IgD-negative memory B cell (primary cell): ENCODE data around the gene CADM1. TPM values are rescaled to one million over a fixed set of nuclear protein-coding genes. Genes with fewer than 3 reads are reported as not detected.

Experiments
- H3K27ac Mint-ChIP-seq, 3 donors: one replicate each; pipeline ENCODE4 v1.8.0; 2020 to 2022; ENCODE audit warnings: mild to moderate bottlenecking in 3 of 3, mixed read lengths in 3 of 3, moderate library complexity in 1 of 3
- H3K27me3 Mint-ChIP-seq: one replicate; pipeline ENCODE4 v1.8.0; 2021; ENCODE audit warnings: mixed read lengths
- H3K36me3 Mint-ChIP-seq: one replicate; pipeline ENCODE4 v1.8.0; 2020; ENCODE audit warnings: mild to moderate bottlenecking, mixed read lengths
- H3K4me1 Mint-ChIP-seq, 3 donors: one replicate each; pipeline ENCODE4 v1.8.0; 2020 to 2022; ENCODE audit warnings: mixed read lengths in 3 of 3, mild to moderate bottlenecking in 1 of 3
- H3K4me3 Mint-ChIP-seq, 4 donors: one replicate each; pipeline ENCODE4 v1.8.0; 2020 to 2022; ENCODE audit warnings: mild to moderate bottlenecking in 4 of 4, mixed read lengths in 4 of 4, moderate library complexity in 3 of 4
- H3K9me3 Mint-ChIP-seq, 3 donors: one replicate each; pipeline ENCODE4 v1.8.0; 2020 to 2021; ENCODE audit warnings: mixed read lengths in 3 of 3, mild to moderate bottlenecking in 1 of 3
- polyA plus RNA-seq: library from polyadenylated mRNA; unstranded; fragments of 300-500 nt; fragmentation: Illumina TruSeq; gene quantifications from one replicate; pipeline ENCODE4 v1.2.3, GENCODE V29; 2021

CADM1 gene
- polyA plus RNA-seq, 1 donor from 2014 or later, result 2.0 TPM

- H3K36me3 Mint-ChIP-seq, result no peaks in the 10 kb centered on the region
- peaks cover 0 to 3% (median 0%) of the 10 kb centered on the region in 3 donors for H3K4me1 Mint-ChIP-seq
- H3K27me3 Mint-ChIP-seq, result peaks cover 3% of the 10 kb centered on the region
- no peak overlapping the region for H3K27ac Mint-ChIP-seq
- peaks cover 0 to 6% (median 0%) of the 10 kb centered on the region in 3 donors for H3K9me3 Mint-ChIP-seq
- H3K4me3 Mint-ChIP-seq, result no peak overlapping the region
These were observed 110.3 kb downstream of the CADM1 start for GRCh38 chr11:115393950-115394349.

- Mint-ChIP-seq H3K9me3 (peaks cover 0 to 8% (median 0%) of the 10 kb centered on the region in 3 donors), H3K36me3 (no peaks in the 10 kb centered on the region), H3K27ac (peak overlapping the region in 1 of 3 donors; percentile 81), H3K4me3 (no peak overlapping the region), H3K27me3 (peaks cover 8% of the 10 kb centered on the region), H3K4me1 (peaks cover 0 to 3% (median 0%) of the 10 kb centered on the region in 3 donors)
These were observed 112.6 kb downstream of the CADM1 start for GRCh38 chr11:115391598-115391997.

- H3K9me3 Mint-ChIP-seq, result peaks cover 0 to 8% (median 0%) of the 10 kb centered on the region in 3 donors
- peaks cover 9% of the 10 kb centered on the region for H3K27me3 Mint-ChIP-seq
- no peak overlapping the region for H3K4me3 Mint-ChIP-seq
- no peaks in the 10 kb centered on the region for H3K36me3 Mint-ChIP-seq
- peak overlapping the region in 1 of 3 donors; percentile 81 for H3K27ac Mint-ChIP-seq
- H3K4me1 Mint-ChIP-seq, result peaks cover 0 to 3% (median 0%) of the 10 kb centered on the region in 3 donors
These were observed 113.1 kb downstream of the CADM1 start for GRCh38 chr11:115391160-115391559.

GRCh38 chr11:115390441-115390840, 113.8 kb downstream of the CADM1 start:
- H3K27me3 Mint-ChIP-seq, result peaks cover 9% of the 10 kb centered on the region

GRCh38 chr11:115389790-115390189, 114.4 kb downstream of the CADM1 start:
- Mint-ChIP-seq H3K27ac (no peak overlapping the region), H3K4me3 (no peak overlapping the region), H3K27me3 (peaks cover 9% of the 10 kb centered on the region), H3K36me3 (no peaks in the 10 kb centered on the region), H3K4me1 (peaks cover 0 to 3% (median 0%) of the 10 kb centered on the region in 3 donors), H3K9me3 (peaks cover 0 to 8% (median 0%) of the 10 kb centered on the region in 3 donors)

More at GRCh38 chr11:115390441-115390840, 113.8 kb downstream of the CADM1 start:
- peaks cover 0 to 8% (median 0%) of the 10 kb centered on the region in 3 donors for H3K9me3 Mint-ChIP-seq
- peak overlapping the region in 1 of 4 donors; percentile 20 for H3K4me3 Mint-ChIP-seq
- peak overlapping the region in 1 of 3 donors; percentile 9 for H3K27ac Mint-ChIP-seq
- H3K4me1 Mint-ChIP-seq, result peaks cover 0 to 3% (median 0%) of the 10 kb centered on the region in 3 donors
- no peaks in the 10 kb centered on the region for H3K36me3 Mint-ChIP-seq

GRCh38 chr11:115385226-115385625, 119.0 kb downstream of the CADM1 start:
- Mint-ChIP-seq H3K4me1 (no peaks in the 10 kb centered on the region), H3K27ac (no peak overlapping the region), H3K27me3 (peaks cover 8% of the 10 kb centered on the region), H3K9me3 (peaks cover 0 to 2% (median 0%) of the 10 kb centered on the region in 3 donors), H3K36me3 (no peaks in the 10 kb centered on the region), H3K4me3 (no peak overlapping the region)

- H3K9me3 Mint-ChIP-seq, result peaks cover 0 to 2% (median 0%) of the 10 kb centered on the region in 3 donors
- no peak overlapping the region for H3K27ac Mint-ChIP-seq
- peaks cover 0 to 5% (median 5%) of the 10 kb centered on the region in 3 donors for H3K4me1 Mint-ChIP-seq
- H3K4me3 Mint-ChIP-seq, result no peak overlapping the region
- H3K27me3 Mint-ChIP-seq, result peaks cover 11% of the 10 kb centered on the region
- H3K36me3 Mint-ChIP-seq, result no peaks in the 10 kb centered on the region
These were observed 120.0 kb downstream of the CADM1 start for GRCh38 chr11:115384236-115384635.

- H3K9me3 Mint-ChIP-seq, result peaks cover 0 to 2% (median 0%) of the 10 kb centered on the region in 3 donors
- no peak overlapping the region for H3K27ac Mint-ChIP-seq
- H3K36me3 Mint-ChIP-seq, result no peaks in the 10 kb centered on the region
These were observed 120.8 kb downstream of the CADM1 start for GRCh38 chr11:115383431-115383830.

GRCh38 chr11:115379528-115379927, 124.7 kb downstream of the CADM1 start:
- no peaks in the 10 kb centered on the region for H3K9me3 Mint-ChIP-seq
- H3K27me3 Mint-ChIP-seq, result peaks cover 5% of the 10 kb centered on the region
- no peak overlapping the region for H3K4me3 Mint-ChIP-seq
- no peak overlapping the region for H3K27ac Mint-ChIP-seq
- no peaks in the 10 kb centered on the region for H3K36me3 Mint-ChIP-seq
- peaks cover 0 to 5% (median 5%) of the 10 kb centered on the region in 3 donors for H3K4me1 Mint-ChIP-seq

More at GRCh38 chr11:115383431-115383830, 120.8 kb downstream of the CADM1 start:
- Mint-ChIP-seq H3K27me3 (peaks cover 9% of the 10 kb centered on the region), H3K4me1 (peaks cover 0 to 5% (median 5%) of the 10 kb centered on the region in 3 donors), H3K4me3 (no peak overlapping the region)

- peaks cover 5% of the 10 kb centered on the region for H3K27me3 Mint-ChIP-seq
- no peaks in the 10 kb centered on the region for H3K9me3 Mint-ChIP-seq
- no peak overlapping the region for H3K4me3 Mint-ChIP-seq
- H3K4me1 Mint-ChIP-seq, result peaks cover 0 to 5% (median 5%) of the 10 kb centered on the region in 3 donors
- no peak overlapping the region for H3K27ac Mint-ChIP-seq
- no peaks in the 10 kb centered on the region for H3K36me3 Mint-ChIP-seq
These were observed 125.7 kb downstream of the CADM1 start for GRCh38 chr11:115378557-115378956.

GRCh38 chr11:115377882-115378296, 126.3 kb downstream of the CADM1 start:
- Mint-ChIP-seq H3K4me1 (peaks cover 0 to 5% (median 5%) of the 10 kb centered on the region in 3 donors), H3K27me3 (peaks cover 5% of the 10 kb centered on the region), H3K4me3 (no peak overlapping the region), H3K9me3 (no peaks in the 10 kb centered on the region), H3K36me3 (no peaks in the 10 kb centered on the region), H3K27ac (peak overlapping the region in 1 of 3 donors; percentile 27)

GRCh38 chr11:115368616-115369015, 135.6 kb downstream of the CADM1 start:
- Mint-ChIP-seq H3K4me1 (no peaks in the 10 kb centered on the region), H3K4me3 (no peak overlapping the region), H3K9me3 (no peaks in the 10 kb centered on the region), H3K36me3 (no peaks in the 10 kb centered on the region), H3K27ac (no peak overlapping the region), H3K27me3 (peaks cover 2% of the 10 kb centered on the region)

GRCh38 chr11:115366826-115367225, 137.4 kb downstream of the CADM1 start:
- H3K4me1 Mint-ChIP-seq, result no peaks in the 10 kb centered on the region
- no peaks in the 10 kb centered on the region for H3K9me3 Mint-ChIP-seq
- no peaks in the 10 kb centered on the region for H3K36me3 Mint-ChIP-seq

GRCh38 chr11:115365907-115366306, 138.3 kb downstream of the CADM1 start:
- no peaks in the 10 kb centered on the region for H3K9me3 Mint-ChIP-seq
- no peak overlapping the region for H3K4me3 Mint-ChIP-seq
- no peaks in the 10 kb centered on the region for H3K4me1 Mint-ChIP-seq
- H3K27ac Mint-ChIP-seq, result no peak overlapping the region
- H3K36me3 Mint-ChIP-seq, result no peaks in the 10 kb centered on the region
- H3K27me3 Mint-ChIP-seq, result no peaks in the 10 kb centered on the region

More at GRCh38 chr11:115366826-115367225, 137.4 kb downstream of the CADM1 start:
- peaks cover 2% of the 10 kb centered on the region for H3K27me3 Mint-ChIP-seq
- no peak overlapping the region for H3K27ac Mint-ChIP-seq
- no peak overlapping the region for H3K4me3 Mint-ChIP-seq

- H3K36me3 Mint-ChIP-seq, result no peaks in the 10 kb centered on the region
- H3K4me1 Mint-ChIP-seq, result no peaks in the 10 kb centered on the region
- H3K4me3 Mint-ChIP-seq, result no peak overlapping the region
- H3K27me3 Mint-ChIP-seq, result no peaks in the 10 kb centered on the region
- H3K9me3 Mint-ChIP-seq, result no peaks in the 10 kb centered on the region
- H3K27ac Mint-ChIP-seq, result no peak overlapping the region
These were observed 139.3 kb downstream of the CADM1 start for GRCh38 chr11:115364896-115365295.

- no peaks in the 10 kb centered on the region for H3K4me1 Mint-ChIP-seq
- no peaks in the 10 kb centered on the region for H3K27me3 Mint-ChIP-seq
- H3K36me3 Mint-ChIP-seq, result no peaks in the 10 kb centered on the region
- no peak overlapping the region for H3K27ac Mint-ChIP-seq
- H3K4me3 Mint-ChIP-seq, result no peak overlapping the region
- H3K9me3 Mint-ChIP-seq, result no peaks in the 10 kb centered on the region
These were observed 140.3 kb downstream of the CADM1 start for GRCh38 chr11:115363921-115364320.
